Natural killer cell (primary cell): ENCODE results near the gene SMU1. TPM values are rescaled to one million over a fixed set of nuclear protein-coding genes. Genes with fewer than 3 reads are reported as not detected.

Experiments
- ATAC-seq, 3 donors: fragments of 150-1000 bp in 2 of 3; fragments of 200-7000 bp in 1 of 3; cut with Tn5 transposase; 1 replicate in 1 of 3; 2 replicates in 2 of 3; pipeline ENCODE4 v1.10.0; 2021; ENCODE audit warnings: mild to moderate bottlenecking in 2 of 3, moderate library complexity in 2 of 3
- DNase-seq, 2 donors: peaks; one replicate each; pipeline versions ENCODE4 v3.0.0 to v3.0.0-alpha.2; 2013 to 2021; ENCODE audit warnings: mixed read lengths in 1 of 2
- H3K27ac ChIP-seq: one replicate; pipeline ENCODE4 v1.5.1; 2013; ENCODE audit warnings: mild to moderate bottlenecking, low read length
- H3K27me3 ChIP-seq: one replicate; pipeline ENCODE4 v1.6.1; 2013; ENCODE audit warnings: low read length; ENCODE audit not compliant: control insufficient read depth, insufficient read depth
- H3K36me3 ChIP-seq: one replicate; pipeline ENCODE4 v1.6.1; 2013; ENCODE audit warnings: low read length; ENCODE audit not compliant: control insufficient read depth, insufficient read depth
- H3K4me1 ChIP-seq: one replicate; pipeline ENCODE4 v1.6.1; 2013; ENCODE audit warnings: low read length; ENCODE audit not compliant: control insufficient read depth, insufficient read depth
- H3K4me3 ChIP-seq: one replicate; pipeline ENCODE4 v1.5.1; 2013; ENCODE audit warnings: low read length
- H3K9me3 ChIP-seq: one replicate; pipeline ENCODE4 v1.6.1; 2013; ENCODE audit warnings: low read length; ENCODE audit not compliant: control insufficient read depth, insufficient read depth
- H3K27ac Mint-ChIP-seq, 2 donors: one replicate each; pipeline ENCODE4 v1.8.0; 2022; ENCODE audit warnings: mild to moderate bottlenecking in 2 of 2, mixed read lengths in 2 of 2, moderate library complexity in 1 of 2
- H3K27me3 Mint-ChIP-seq, 2 donors: one replicate each; pipeline ENCODE4 v1.8.0; 2022; ENCODE audit warnings: low read depth in 2 of 2, mixed read lengths in 2 of 2
- H3K36me3 Mint-ChIP-seq: one replicate; pipeline ENCODE4 v1.8.0; 2022; ENCODE audit warnings: mixed read lengths
- H3K4me1 Mint-ChIP-seq, 2 donors: one replicate each; pipeline ENCODE4 v1.8.0; 2022; ENCODE audit warnings: mixed read lengths in 2 of 2
- H3K4me3 Mint-ChIP-seq: one replicate; pipeline ENCODE4 v1.8.0; 2022; ENCODE audit warnings: mild to moderate bottlenecking, moderate library complexity, mixed read lengths
- H3K9me3 Mint-ChIP-seq, 2 donors: one replicate each; pipeline ENCODE4 v1.8.0; 2022; ENCODE audit warnings: mixed read lengths in 2 of 2
- WGBS: methylation state at CpG from one replicate; pipeline ENCODE4 v1.1.7; 2013; ENCODE audit warnings: missing lambda C conversion rate; ENCODE audit not compliant: insufficient coverage; 5-methylcytosine and 5-hydroxymethylcytosine counted together
- intact Hi-C: fragments of 100-400 bp; cut with micrococcal nuclease; formaldehyde crosslinking; loops from one replicate; pipeline ENCODE4 v1.14.2; 2022
- total RNA-seq, 4 donors: library from RNA; stranded (reverse); fragments of 120-200 nt in 1 of 4; gene quantifications; one replicate each; pipeline versions ENCODE4 v1.2.3 to v1.2.4, GENCODE V29; 2013 to 2022
- TF ChIP-seq, protein P1 (sequence below): fragments of 200-600 bp; IDR thresholded peaks from one replicate; pipeline ENCODE4 v1.8.0; 2022; ENCODE audit warnings: antibody characterized with exemption

Gene SMU1
- 10 to 100 TPM; 21.9 to 23.2 (median 22.1) TPM for total RNA-seq
- total RNA-seq (2013): 34.7 TPM

DNA sequence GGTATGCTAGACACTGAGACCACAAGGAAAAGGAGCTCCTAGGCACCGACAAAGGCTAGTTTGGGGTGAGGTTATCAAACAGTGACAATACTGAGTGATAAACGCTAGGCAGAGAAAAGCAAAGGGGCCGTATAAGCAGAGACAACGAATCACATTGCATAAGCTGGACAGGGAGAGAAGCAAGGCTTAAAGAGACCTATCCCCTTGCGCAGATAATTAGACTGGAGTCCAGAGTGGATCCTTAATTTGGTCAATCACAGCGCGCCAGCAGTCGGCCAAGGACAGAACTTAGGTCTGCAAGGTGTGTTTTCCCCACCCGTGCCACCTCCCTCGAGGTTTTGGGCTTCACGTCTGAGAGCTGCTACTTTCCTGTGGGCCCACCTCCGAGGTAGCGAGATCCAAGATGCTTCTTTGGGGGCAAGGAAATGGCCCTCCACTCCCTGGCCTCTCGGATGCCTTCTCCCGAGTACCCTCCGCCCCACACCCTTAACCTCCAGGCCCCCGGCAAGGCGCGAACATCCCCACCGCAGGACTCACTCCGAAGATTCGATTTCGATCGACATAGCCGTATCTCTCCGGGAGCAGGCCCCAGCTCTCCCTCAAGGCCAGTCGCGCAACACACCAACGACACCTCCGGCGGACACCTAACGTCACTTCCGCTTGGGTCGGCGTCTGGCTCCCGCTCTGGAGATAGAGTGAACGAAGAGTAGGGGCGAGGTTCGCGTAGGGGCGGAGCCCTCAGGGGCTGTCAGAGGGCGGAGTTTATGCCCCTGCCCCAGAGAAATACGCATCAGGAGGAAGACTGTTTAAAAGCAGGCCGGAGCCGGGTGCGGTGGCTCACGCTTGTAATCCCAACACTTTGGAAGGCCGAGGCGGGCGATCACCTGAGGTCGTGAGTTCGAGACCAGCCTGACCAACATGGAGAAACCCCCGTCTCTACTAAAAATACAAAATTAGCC lies at the start of gene SMU1:
TSS of gene SMU1 (minus strand) at position 629 of the 959 bp plus-strand sequence. CDS start at position 563, 66 bp downstream.
- peak within 1 kb of the TSS; percentile 96 for H3K4me3 Mint-ChIP-seq
- Histone ChIP-seq H3K4me1 (peaks cover 17% of the 10 kb centered on the region), H3K9me3 (no peaks in the 10 kb centered on the region), H3K4me3 (peak within 1 kb of the TSS; percentile 53), H3K27me3 (no peaks in the 10 kb centered on the region), H3K36me3 (peaks cover 17% of the 10 kb centered on the region), H3K27ac (peak within 1 kb of the TSS; percentile 88)
- under 1% methylated on average over 53 of the region's 53 CpGs for WGBS
- DNase-seq (peak; percentile 90 to 98), ATAC-seq (peak; percentile 94 to 99 (median 95))
- no peaks in the 10 kb centered on the region for H3K36me3 Mint-ChIP-seq
- TF ChIP-seq, protein P1, sequence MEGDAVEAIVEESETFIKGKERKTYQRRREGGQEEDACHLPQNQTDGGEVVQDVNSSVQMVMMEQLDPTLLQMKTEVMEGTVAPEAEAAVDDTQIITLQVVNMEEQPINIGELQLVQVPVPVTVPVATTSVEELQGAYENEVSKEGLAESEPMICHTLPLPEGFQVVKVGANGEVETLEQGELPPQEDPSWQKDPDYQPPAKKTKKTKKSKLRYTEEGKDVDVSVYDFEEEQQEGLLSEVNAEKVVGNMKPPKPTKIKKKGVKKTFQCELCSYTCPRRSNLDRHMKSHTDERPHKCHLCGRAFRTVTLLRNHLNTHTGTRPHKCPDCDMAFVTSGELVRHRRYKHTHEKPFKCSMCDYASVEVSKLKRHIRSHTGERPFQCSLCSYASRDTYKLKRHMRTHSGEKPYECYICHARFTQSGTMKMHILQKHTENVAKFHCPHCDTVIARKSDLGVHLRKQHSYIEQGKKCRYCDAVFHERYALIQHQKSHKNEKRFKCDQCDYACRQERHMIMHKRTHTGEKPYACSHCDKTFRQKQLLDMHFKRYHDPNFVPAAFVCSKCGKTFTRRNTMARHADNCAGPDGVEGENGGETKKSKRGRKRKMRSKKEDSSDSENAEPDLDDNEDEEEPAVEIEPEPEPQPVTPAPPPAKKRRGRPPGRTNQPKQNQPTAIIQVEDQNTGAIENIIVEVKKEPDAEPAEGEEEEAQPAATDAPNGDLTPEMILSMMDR: no peak
- H3K27me3 Mint-ChIP-seq: no peaks in the 10 kb centered on the region
- H3K4me1 Mint-ChIP-seq: peaks cover 23% of the 10 kb centered on the region in 2 donors
- peak within 1 kb of the TSS; percentile 93 to 99 for H3K27ac Mint-ChIP-seq
- no peaks in the 10 kb centered on the region for H3K9me3 Mint-ChIP-seq
- intact Hi-C loops: loop anchor here (1.0 to 5.0 kb wide), 3 partner anchors 49 to 188 kb away; partner anchors contain the start of genes APTX, BAG1 and DNAJA1

DNA sequence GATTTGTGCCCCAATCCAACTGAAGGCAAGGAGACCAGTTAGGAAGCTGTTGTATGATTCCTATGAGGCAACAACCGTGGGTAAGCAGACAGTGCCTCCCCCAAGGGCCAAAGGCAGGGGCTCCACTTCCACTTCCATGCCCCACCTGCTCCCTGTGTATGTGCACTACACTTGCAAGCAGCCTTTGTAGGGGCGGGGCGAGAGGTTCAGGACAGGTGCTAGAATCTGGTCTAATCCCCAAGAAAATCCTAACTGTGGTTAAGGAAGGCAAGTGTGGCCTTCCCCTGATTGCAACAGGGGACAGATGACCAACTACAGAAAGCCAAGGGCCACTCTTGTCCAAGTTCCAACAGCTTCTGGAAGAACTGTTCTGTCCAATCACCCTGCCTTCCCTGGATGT lies 49.0 kb upstream of the SMU1 start:
- Mint-ChIP-seq H3K4me3 (peak overlapping the region; percentile 62), H3K4me1 (peaks cover 70 to 81% of the 10 kb centered on the region in 2 donors), H3K36me3 (peaks cover 10% of the 10 kb centered on the region), H3K27ac (peak overlapping the region; percentile 88 to 98), H3K27me3 (no peaks in the 10 kb centered on the region), H3K9me3 (no peaks in the 10 kb centered on the region)
- Histone ChIP-seq H3K27me3 (no peaks in the 10 kb centered on the region), H3K27ac (peak overlapping the region; percentile 73), H3K36me3 (peaks cover 48% of the 10 kb centered on the region), H3K4me3 (no peak overlapping the region), H3K9me3 (no peaks in the 10 kb centered on the region), H3K4me1 (peaks cover 61% of the 10 kb centered on the region)
- TF ChIP-seq, protein P1: no peak
- ATAC-seq (no peak), DNase-seq (no peak)
- intact Hi-C loops: loop anchor here (1.0 kb wide), 1 partner anchor 100 kb away; no protein-coding TSS in a partner anchor
- 90% methylated on average over 3 of the region's 3 CpGs for WGBS

DNA sequence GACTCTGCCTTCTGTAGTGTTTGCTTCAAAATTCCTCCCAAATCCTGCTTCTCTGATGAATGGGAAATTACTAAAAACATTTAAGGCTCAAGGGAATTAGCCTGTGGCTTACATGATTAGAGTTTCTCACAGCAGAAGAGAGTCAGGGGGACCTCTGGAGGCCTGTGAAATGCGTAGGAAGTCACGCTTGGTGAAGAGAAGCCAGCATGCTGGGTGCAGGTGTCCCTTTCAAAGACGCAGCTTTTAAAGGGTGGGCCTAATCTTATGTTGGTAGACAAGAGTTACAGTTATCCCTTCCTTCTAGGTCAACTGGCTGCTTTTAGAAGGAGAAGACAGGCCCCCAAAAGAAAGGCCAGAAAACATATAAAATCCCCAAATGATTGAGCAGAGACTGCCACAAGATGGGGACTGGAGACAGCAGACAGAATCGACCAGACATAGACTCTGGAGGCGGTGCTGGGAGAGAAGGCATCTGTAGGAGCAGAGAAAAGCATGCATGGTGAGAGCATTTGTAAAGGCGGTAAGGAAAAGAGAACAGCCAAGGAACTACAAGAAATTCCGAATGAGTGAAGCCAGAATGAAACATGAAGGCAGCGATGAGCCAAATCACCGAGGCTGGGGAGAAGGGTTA lies 48.4 kb upstream of the SMU1 start:
- no peaks in the 10 kb centered on the region for H3K27me3 Mint-ChIP-seq
- peak in 1 of 2 donors; percentile 25 for DNase-seq
- Histone ChIP-seq H3K9me3 (no peaks in the 10 kb centered on the region), H3K4me3 (no peak overlapping the region), H3K4me1 (peaks cover 55% of the 10 kb centered on the region), H3K36me3 (peaks cover 48% of the 10 kb centered on the region), H3K27ac (peak overlapping the region; percentile 73), H3K27me3 (no peaks in the 10 kb centered on the region)
- intact Hi-C loops: loop anchor here (1.0 kb wide), 1 partner anchor 100 kb away; no protein-coding TSS in a partner anchor
- ATAC-seq: peak; percentile 29 to 75 (median 60)
- TF ChIP-seq, protein P1: no peak
- peaks cover 10% of the 10 kb centered on the region for H3K36me3 Mint-ChIP-seq
- H3K4me3 Mint-ChIP-seq: peak overlapping the region; percentile 59
- WGBS: 70% methylated on average over 9 of the region's 9 CpGs
- H3K9me3 Mint-ChIP-seq: no peaks in the 10 kb centered on the region
- H3K27ac Mint-ChIP-seq: peak overlapping the region; percentile 88 to 98
- peaks cover 64 to 77% of the 10 kb centered on the region in 2 donors for H3K4me1 Mint-ChIP-seq
